AG04449 (cell line): ENCODE measurements around the gene PPP2R1B.

Source experiments
- CTCF ChIA-PET: fragments of 350-600 bp; formaldehyde crosslinking; extraction: SDS; loops from one replicate; lab custom pipeline; 2021; ENCODE audit warnings: antibody characterized with exemption; lab: Yijun Ruan, JAX
- POLR2A ChIA-PET: fragments of 400-600, 350-600 bp; formaldehyde crosslinking; extraction: SDS; loops from one replicate; lab custom pipeline; 2020; ENCODE audit warnings: antibody characterized with exemption, inconsistent platforms; lab: Yijun Ruan, JAX
- DNase-seq: peaks from one replicate; pipeline ENCODE4 v3.0.0-alpha.2; 2010; ENCODE audit warnings: low read depth, low spot score
- H3K4me3 ChIP-seq: 2 replicates; pipeline ENCODE4 v1.5.1; 2011; ENCODE audit warnings: low read depth, mild to moderate bottlenecking, control low read depth, low read length
- TF ChIP-seq, protein P1 (sequence below): IDR thresholded peaks from one replicate; pipeline ENCODE4 v1.5.1; 2011; ENCODE audit warnings: mild to moderate bottlenecking, moderate library complexity, low read length, control low read depth, inconsistent platforms; ENCODE audit not compliant: insufficient read depth; ENCODE audit errors: missing control alignments

PPP2R1B gene

DNA sequence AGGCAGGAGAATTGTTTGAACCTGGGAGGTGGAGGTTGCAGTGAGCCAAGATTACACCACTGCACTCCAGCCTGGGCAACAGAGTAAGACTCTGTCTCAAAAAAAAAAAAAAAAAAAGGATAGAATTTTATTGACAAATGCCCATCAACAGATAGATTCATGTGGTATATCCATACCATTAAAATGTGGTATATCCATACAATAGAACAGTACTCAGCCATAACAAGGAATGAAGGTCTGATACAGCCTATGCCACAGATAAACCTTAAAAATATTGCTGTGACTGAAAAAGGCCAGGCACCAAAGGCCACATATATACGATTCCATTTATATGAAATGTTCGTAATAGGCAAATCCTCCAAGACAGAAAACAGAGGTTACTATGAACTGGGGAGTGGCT lies 45.3 kb upstream of the PPP2R1B start:
- ChIA-PET POLR2A (no interaction called here), CTCF (no interaction called here)
- no peak for DNase-seq
- TF ChIP-seq, protein P1, sequence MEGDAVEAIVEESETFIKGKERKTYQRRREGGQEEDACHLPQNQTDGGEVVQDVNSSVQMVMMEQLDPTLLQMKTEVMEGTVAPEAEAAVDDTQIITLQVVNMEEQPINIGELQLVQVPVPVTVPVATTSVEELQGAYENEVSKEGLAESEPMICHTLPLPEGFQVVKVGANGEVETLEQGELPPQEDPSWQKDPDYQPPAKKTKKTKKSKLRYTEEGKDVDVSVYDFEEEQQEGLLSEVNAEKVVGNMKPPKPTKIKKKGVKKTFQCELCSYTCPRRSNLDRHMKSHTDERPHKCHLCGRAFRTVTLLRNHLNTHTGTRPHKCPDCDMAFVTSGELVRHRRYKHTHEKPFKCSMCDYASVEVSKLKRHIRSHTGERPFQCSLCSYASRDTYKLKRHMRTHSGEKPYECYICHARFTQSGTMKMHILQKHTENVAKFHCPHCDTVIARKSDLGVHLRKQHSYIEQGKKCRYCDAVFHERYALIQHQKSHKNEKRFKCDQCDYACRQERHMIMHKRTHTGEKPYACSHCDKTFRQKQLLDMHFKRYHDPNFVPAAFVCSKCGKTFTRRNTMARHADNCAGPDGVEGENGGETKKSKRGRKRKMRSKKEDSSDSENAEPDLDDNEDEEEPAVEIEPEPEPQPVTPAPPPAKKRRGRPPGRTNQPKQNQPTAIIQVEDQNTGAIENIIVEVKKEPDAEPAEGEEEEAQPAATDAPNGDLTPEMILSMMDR: no peak
- no peak overlapping the region for H3K4me3 ChIP-seq

GRCh38 chr11:111808834-111809233 lies 42.6 kb upstream of the PPP2R1B start:
- no peak for DNase-seq
- ChIA-PET POLR2A (no interaction called here), CTCF (interaction anchor here (1.0 kb wide), 2 partner anchors 12 to 33 kb away, joined by 3 read pairs; no protein-coding TSS in a partner anchor)
- TF ChIP-seq, protein P1: no peak
- no peak overlapping the region for H3K4me3 ChIP-seq

DNA sequence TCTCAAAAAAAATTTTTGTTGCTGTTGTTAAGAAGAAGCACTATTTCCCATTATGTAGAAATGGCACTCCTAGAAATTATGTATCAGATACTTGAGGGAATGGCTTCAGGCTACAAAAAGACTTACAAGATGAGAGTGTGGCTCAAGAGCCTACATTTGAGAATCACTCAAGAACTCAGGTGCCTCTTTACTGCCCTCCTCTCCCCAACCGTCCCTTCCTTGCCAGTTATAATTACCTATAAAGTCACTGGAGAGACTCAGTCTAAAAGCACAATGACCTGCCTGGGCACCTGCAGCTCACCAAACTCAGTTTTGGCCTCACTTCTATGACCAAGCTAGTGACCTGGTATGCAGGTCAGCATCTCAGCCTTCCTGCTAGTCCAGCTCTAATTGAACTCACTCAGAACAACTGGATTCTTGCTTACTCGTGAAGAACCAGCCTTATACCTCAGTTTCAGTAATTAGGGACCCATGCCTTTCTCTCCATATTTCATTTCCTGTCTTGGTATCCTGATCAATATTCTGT lies 41.9 kb upstream of the PPP2R1B start:
- H3K4me3 ChIP-seq: no peak overlapping the region
- TF ChIP-seq, protein P1: no peak
- no peak for DNase-seq
- ChIA-PET CTCF (interaction anchor here (1.0 to 1.2 kb wide), 3 partner anchors 11 to 221 kb away, joined by 3 to 4 read pairs (median 4); no protein-coding TSS in a partner anchor), POLR2A (no interaction called here)

DNA sequence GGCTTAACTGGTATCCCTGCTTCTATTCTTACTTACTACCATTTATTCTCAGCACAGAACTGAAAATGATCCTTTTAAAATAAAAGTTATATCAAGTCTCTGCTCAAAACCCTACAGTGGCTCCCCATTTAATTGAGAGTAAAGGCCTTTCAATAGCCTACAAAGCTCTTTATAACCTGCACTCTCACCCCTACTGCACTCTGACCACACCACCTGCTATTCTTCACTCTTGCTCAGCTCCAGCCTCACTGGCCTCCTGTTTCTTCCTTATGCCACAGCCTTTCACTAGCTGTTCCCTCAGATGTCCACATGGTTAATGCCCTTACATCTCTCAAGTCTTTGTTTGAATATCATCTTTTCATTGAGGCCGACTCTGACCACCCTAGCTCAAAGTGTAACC lies 40.9 kb upstream of the PPP2R1B start:
- DNase-seq: no peak
- ChIA-PET CTCF (interaction anchor here (0.7 to 1.3 kb wide), 3 partner anchors 10 to 220 kb away, joined by 3 to 4 read pairs (median 3); no protein-coding TSS in a partner anchor), POLR2A (no interaction called here)
- TF ChIP-seq, protein P1: no peak
- H3K4me3 ChIP-seq: no peak overlapping the region

DNA sequence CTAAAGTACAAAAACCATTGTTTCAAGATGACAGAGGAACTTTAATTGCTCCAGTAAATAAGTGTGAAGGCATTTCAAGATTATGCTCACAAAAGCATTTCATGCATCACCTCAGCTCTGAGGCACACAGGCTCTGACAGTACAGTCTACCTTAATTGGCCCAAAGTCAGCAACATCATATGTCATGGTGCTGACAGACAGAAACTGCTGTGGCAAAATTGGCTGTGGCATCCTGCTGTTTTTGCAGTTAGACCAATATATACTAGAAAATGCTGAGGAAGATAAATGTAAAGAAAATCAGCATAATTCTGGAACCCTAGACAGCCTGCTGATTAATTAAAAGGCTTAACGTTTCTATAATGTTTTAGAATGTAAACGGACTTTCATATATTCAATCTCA lies 34.9 kb upstream of the PPP2R1B start:
- DNase-seq: no peak
- TF ChIP-seq, protein P1: no peak
- ChIA-PET POLR2A (no interaction called here), CTCF (no interaction called here)
- H3K4me3 ChIP-seq: no peak overlapping the region

- no peak for DNase-seq
These were observed 32.1 kb upstream of the PPP2R1B start for GRCh38 chr11:111798279-111798678.

More at GRCh38 chr11:111798279-111798678, 32.1 kb upstream of the PPP2R1B start:
- ChIA-PET POLR2A (no interaction called here), CTCF (interaction anchor here (0.8 to 1.4 kb wide), 2 partner anchors 21 to 344 kb away, joined by 3 read pairs; no protein-coding TSS in a partner anchor)
- TF ChIP-seq, protein P1: no peak
- no peak overlapping the region for H3K4me3 ChIP-seq
